Neural crest cell (in vitro differentiated cells): ENCODE data around the gene TLCD4. TPM values are rescaled to one million over a fixed set of nuclear protein-coding genes. Genes with fewer than 3 reads are reported as not detected.
"Not testable (repeated sequence)": the region's sequence is repeated elsewhere in the genome, so short reads cannot be mapped to it uniquely, and the experiment has no call there.

ENCODE experiments used
- DNase-seq: peaks from one replicate; pipeline ENCODE4 v3.0.0; 2021; ENCODE audit warnings: low read depth, mixed read lengths, low spot score
- H3K27ac Mint-ChIP-seq: one replicate; pipeline ENCODE4 v1.8.0; 2021; ENCODE audit warnings: mild to moderate bottlenecking, mixed read lengths; ENCODE audit not compliant: unreplicated experiment
- H3K27me3 Mint-ChIP-seq: 2 replicates; pipeline ENCODE4 v1.8.0; 2021; ENCODE audit warnings: low read depth, mild to moderate bottlenecking, mixed read lengths
- H3K36me3 Mint-ChIP-seq: 2 replicates; pipeline ENCODE4 v1.8.0; 2021; ENCODE audit warnings: low read depth, mild to moderate bottlenecking, mixed read lengths
- H3K4me1 Mint-ChIP-seq: 2 replicates; pipeline ENCODE4 v1.8.0; 2021; ENCODE audit warnings: mixed read lengths
- H3K4me3 Mint-ChIP-seq: one replicate; pipeline ENCODE4 v1.8.0; 2021; ENCODE audit warnings: mild to moderate bottlenecking, mixed read lengths
- H3K9me3 Mint-ChIP-seq: 2 replicates; pipeline ENCODE4 v1.8.0; 2021; ENCODE audit warnings: mixed read lengths
- total RNA-seq: library from RNA; stranded (reverse); gene quantifications from 2 replicates; pipeline ENCODE4 v1.2.1, GENCODE V29; 2021
- TF ChIP-seq, protein P1 (sequence below): fragments of 200-600 bp; sonication (generic); conservative IDR thresholded peaks from 2 replicates; pipeline ENCODE4 v1.5.0; 2021; ENCODE audit warnings: antibody characterized with exemption, mild to moderate bottlenecking

TLCD4 gene
- total RNA-seq, 1 donor from 2014 or later, result 1.2 TPM

- Mint-ChIP-seq H3K36me3 (no peaks in the 10 kb centered on the region), H3K4me3 (no peak overlapping the region)
Measured at GRCh38 chr1:95089650-95090287, 27.4 kb upstream of the TLCD4 start.

GRCh38 chr1:95091290-95091689 is 25.9 kb upstream of the TLCD4 start:
- H3K27ac Mint-ChIP-seq, result not testable (repeated sequence)

More at GRCh38 chr1:95089650-95090287, 27.4 kb upstream of the TLCD4 start:
- TF ChIP-seq, protein P1, sequence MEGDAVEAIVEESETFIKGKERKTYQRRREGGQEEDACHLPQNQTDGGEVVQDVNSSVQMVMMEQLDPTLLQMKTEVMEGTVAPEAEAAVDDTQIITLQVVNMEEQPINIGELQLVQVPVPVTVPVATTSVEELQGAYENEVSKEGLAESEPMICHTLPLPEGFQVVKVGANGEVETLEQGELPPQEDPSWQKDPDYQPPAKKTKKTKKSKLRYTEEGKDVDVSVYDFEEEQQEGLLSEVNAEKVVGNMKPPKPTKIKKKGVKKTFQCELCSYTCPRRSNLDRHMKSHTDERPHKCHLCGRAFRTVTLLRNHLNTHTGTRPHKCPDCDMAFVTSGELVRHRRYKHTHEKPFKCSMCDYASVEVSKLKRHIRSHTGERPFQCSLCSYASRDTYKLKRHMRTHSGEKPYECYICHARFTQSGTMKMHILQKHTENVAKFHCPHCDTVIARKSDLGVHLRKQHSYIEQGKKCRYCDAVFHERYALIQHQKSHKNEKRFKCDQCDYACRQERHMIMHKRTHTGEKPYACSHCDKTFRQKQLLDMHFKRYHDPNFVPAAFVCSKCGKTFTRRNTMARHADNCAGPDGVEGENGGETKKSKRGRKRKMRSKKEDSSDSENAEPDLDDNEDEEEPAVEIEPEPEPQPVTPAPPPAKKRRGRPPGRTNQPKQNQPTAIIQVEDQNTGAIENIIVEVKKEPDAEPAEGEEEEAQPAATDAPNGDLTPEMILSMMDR, result no peak
- H3K4me1 Mint-ChIP-seq, result peaks cover 11% of the 10 kb centered on the region
- DNase-seq, result no peak
- H3K27me3 Mint-ChIP-seq, result no peaks in the 10 kb centered on the region
- H3K9me3 Mint-ChIP-seq, result peaks cover 3% of the 10 kb centered on the region
- H3K27ac Mint-ChIP-seq, result no peak overlapping the region

GRCh38 chr1:95092891-95093290 is 24.3 kb upstream of the TLCD4 start:
- not testable (repeated sequence) for H3K4me3 Mint-ChIP-seq, H3K36me3 Mint-ChIP-seq, H3K4me1 Mint-ChIP-seq, H3K27ac Mint-ChIP-seq, H3K9me3 Mint-ChIP-seq, H3K27me3 Mint-ChIP-seq, DNase-seq

More at GRCh38 chr1:95091290-95091689, 25.9 kb upstream of the TLCD4 start:
- H3K27me3 Mint-ChIP-seq, H3K4me3 Mint-ChIP-seq, H3K9me3 Mint-ChIP-seq, H3K36me3 Mint-ChIP-seq, DNase-seq: not testable (repeated sequence)
- peaks cover 11% of the 10 kb centered on the region for H3K4me1 Mint-ChIP-seq

- no peak for DNase-seq
- Mint-ChIP-seq H3K36me3 (no peaks in the 10 kb centered on the region), H3K4me1 (peaks cover 2% of the 10 kb centered on the region), H3K9me3 (peaks cover 3% of the 10 kb centered on the region), H3K4me3 (no peak overlapping the region), H3K27me3 (no peaks in the 10 kb centered on the region), H3K27ac (no peak overlapping the region)
- TF ChIP-seq, protein P1, result no peak
Measured at GRCh38 chr1:95093296-95093695, 23.9 kb upstream of the TLCD4 start.

DNA sequence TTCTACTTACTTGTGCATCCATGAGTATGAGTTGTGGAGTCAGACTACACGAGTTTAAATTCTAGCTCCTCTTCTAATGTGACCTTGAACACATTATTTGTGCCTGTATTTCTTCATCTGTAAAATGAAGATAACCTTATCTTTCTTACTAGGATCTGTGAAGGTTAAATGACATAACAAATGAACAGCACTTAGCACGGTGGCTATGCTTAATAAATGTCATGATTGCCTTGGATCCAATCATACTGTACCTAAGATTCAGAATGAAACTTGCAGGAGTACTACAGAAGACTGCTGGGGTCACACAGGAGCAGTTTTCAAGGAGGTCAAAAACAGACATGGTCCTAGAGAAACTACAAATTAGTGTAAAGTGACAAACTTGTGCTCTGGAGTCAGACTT is 22.2 kb upstream of the TLCD4 start:
- H3K27ac Mint-ChIP-seq, result no peak overlapping the region
- H3K4me3 Mint-ChIP-seq, result no peak overlapping the region
- H3K9me3 Mint-ChIP-seq, result peaks cover 3% of the 10 kb centered on the region
- TF ChIP-seq, protein P1, result no peak
- H3K27me3 Mint-ChIP-seq, result no peaks in the 10 kb centered on the region
- H3K36me3 Mint-ChIP-seq, result no peaks in the 10 kb centered on the region
- DNase-seq, result no peak
- no peaks in the 10 kb centered on the region for H3K4me1 Mint-ChIP-seq

GRCh38 chr1:95095833-95096217 is 21.3 kb upstream of the TLCD4 start:
- Mint-ChIP-seq H3K9me3 (peaks cover 2% of the 10 kb centered on the region), H3K27me3 (no peaks in the 10 kb centered on the region), H3K4me1 (no peaks in the 10 kb centered on the region), H3K27ac (no peak overlapping the region), H3K4me3 (no peak overlapping the region), H3K36me3 (no peaks in the 10 kb centered on the region)
- DNase-seq, result no peak
- TF ChIP-seq, protein P1, result no peak
